DOHH2 (cell line): ENCODE data around the gene ARPC5L.
"Not testable (repeated sequence)": the region's sequence is repeated elsewhere in the genome, so short reads cannot be mapped to it uniquely, and the experiment has no call there.

Experiments
- H3F3A ChIP-seq: fragments of 200-600 bp; sonication (generic), shearing (Covaris generic); 2 replicates; pipeline ENCODE4 v1.6.0; 2016; ENCODE audit warnings: antibody characterized with exemption, mild to moderate bottlenecking; ENCODE audit not compliant: control insufficient read depth, insufficient read depth
- H3K27ac ChIP-seq: fragments of 200-600 bp; sonication (generic); 2 replicates; pipeline ENCODE4 v1.5.1; 2014; ENCODE audit warnings: low read depth, mild to moderate bottlenecking, low read length, moderate library complexity
- H3K27me3 ChIP-seq: fragments of 200-600 bp; sonication (generic); 2 replicates; pipeline ENCODE4 v1.6.1; 2014; ENCODE audit warnings: mild to moderate bottlenecking, low read length, mixed read lengths; ENCODE audit not compliant: control insufficient read depth
- H3K36me3 ChIP-seq: fragments of 200-600 bp; sonication (generic); 2 replicates; pipeline ENCODE4 v1.6.1; 2014; ENCODE audit warnings: mild to moderate bottlenecking, low read length, moderate library complexity, mixed read lengths; ENCODE audit not compliant: control insufficient read depth
- H3K4me1 ChIP-seq: fragments of 200-600 bp; sonication (generic); 2 replicates; pipeline ENCODE4 v1.6.1; 2014; ENCODE audit warnings: mild to moderate bottlenecking, low read length, mixed read lengths; ENCODE audit not compliant: control insufficient read depth
- H3K4me2 ChIP-seq: fragments of 200-600 bp; sonication (generic); 2 replicates; pipeline ENCODE4 v1.6.0; 2014; ENCODE audit warnings: mild to moderate bottlenecking, low read length, moderate library complexity
- H3K4me3 ChIP-seq: fragments of 200-600 bp; sonication (generic); 2 replicates; pipeline ENCODE4 v1.5.1; 2014; ENCODE audit warnings: mild to moderate bottlenecking, low read length, mixed read lengths
- H3K79me2 ChIP-seq: fragments of 200-600 bp; sonication (generic); 2 replicates; pipeline ENCODE4 v1.6.1; 2014; ENCODE audit warnings: mild to moderate bottlenecking, low read length, mixed read lengths; ENCODE audit not compliant: control insufficient read depth
- H3K9me2 ChIP-seq: fragments of 200-600 bp; sonication (generic); replicated peaks from 2 replicates; pipeline ENCODE4 v1.6.1; 2014; ENCODE audit warnings: mild to moderate bottlenecking, low read length, mixed read lengths; ENCODE audit not compliant: control insufficient read depth
- H3K9me3 ChIP-seq: fragments of 200-600 bp; sonication (generic); 2 replicates; pipeline ENCODE4 v1.6.1; 2014; ENCODE audit warnings: antibody characterized with exemption, low read length, mixed read lengths; ENCODE audit not compliant: control insufficient read depth, insufficient read depth
- H4K20me1 ChIP-seq: fragments of 200-600 bp; sonication (generic); 2 replicates; pipeline ENCODE4 v1.6.0; 2014; ENCODE audit warnings: low read depth, mild to moderate bottlenecking, antibody characterized with exemption, low read length, moderate library complexity; ENCODE audit not compliant: control insufficient read depth, insufficient read depth
- CTCF ChIP-seq: fragments of 200-600 bp; sonication (generic); IDR thresholded peaks from one replicate; pipeline ENCODE4 v1.5.1; 2014; ENCODE audit warnings: antibody characterized with exemption, mild to moderate bottlenecking, low read depth, low read length; ENCODE audit not compliant: poor library complexity, severe bottlenecking
- EZH2phosphoT487 ChIP-seq: fragments of 200-600 bp; sonication (generic); IDR thresholded peaks from 2 replicates; pipeline ENCODE4 v1.6.1; 2017; ENCODE audit warnings: borderline replicate concordance, mild to moderate bottlenecking, antibody characterized with exemption, low read length, moderate library complexity, mixed read lengths

Gene ARPC5L

DNA sequence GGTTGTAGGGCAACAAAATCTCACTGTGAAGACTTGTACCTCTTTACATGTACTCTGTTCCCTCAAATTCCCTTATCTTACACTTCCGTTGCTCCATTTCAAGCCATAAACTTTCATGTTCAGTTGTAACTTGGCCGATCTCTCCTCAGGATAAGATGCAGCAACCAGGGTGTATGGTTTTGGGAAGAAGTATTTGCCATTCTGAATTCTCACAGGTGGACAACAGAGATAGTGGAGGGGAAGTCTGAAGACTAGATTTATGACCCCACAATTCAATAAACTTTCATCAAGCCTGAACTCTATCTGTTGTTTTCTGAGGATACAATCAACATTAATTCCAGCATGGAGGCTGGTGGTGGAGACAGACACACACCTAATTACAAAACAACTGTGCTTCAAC lies 51.4 kb downstream of the ARPC5L start:
- Histone ChIP-seq H3K27me3 (no peaks in the 10 kb centered on the region), H3K79me2 (no peaks in the 10 kb centered on the region), H4K20me1 (no peaks in the 10 kb centered on the region), H3K9me2 (no peaks in the 10 kb centered on the region), H3K27ac (no peak overlapping the region), H3K4me2 (no peak overlapping the region), H3F3A (no peaks in the 10 kb centered on the region), H3K4me3 (no peak overlapping the region), H3K4me1 (no peaks in the 10 kb centered on the region), H3K36me3 (peaks cover 23% of the 10 kb centered on the region), H3K9me3 (no peaks in the 10 kb centered on the region)
- no peak for TF ChIP-seq CTCF
- TF ChIP-seq EZH2phosphoT487, result no peak

DNA sequence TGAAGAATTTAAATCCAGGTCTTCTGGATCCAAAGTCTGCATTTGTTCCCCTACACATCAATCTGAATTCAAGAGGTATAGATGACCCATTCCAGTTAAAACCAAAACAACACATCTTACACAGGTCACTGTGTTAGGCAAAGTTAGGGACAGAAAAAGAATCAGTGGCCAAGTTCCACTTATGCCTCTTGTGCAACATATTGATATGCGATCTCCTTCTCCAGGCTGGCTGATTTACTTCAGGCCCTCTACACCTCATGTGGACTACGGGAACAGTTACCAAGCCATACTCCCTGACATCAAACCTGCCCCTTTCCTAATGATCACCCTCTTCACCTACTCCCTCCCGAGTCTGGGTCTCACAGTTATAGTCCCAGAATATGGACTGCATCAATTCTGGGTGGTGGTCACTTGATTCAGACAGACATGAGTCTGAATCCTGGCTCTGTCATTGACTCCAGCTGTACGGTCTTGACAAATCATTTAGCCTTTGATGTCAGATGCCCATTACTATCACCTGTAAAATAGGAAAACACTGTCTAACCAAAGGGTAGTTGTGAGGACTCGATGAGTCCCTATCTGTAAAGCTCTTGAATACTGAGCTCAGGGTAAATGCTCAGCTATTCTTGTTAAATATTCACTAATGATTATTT lies 52.9 kb downstream of the ARPC5L start:
- Histone ChIP-seq H3K4me3 (no peak overlapping the region), H4K20me1 (no peaks in the 10 kb centered on the region), H3F3A (no peaks in the 10 kb centered on the region), H3K27ac (no peak overlapping the region), H3K79me2 (no peaks in the 10 kb centered on the region), H3K9me3 (no peaks in the 10 kb centered on the region), H3K36me3 (peaks cover 29% of the 10 kb centered on the region), H3K4me1 (no peaks in the 10 kb centered on the region), H3K27me3 (no peaks in the 10 kb centered on the region), H3K4me2 (no peak overlapping the region), H3K9me2 (no peaks in the 10 kb centered on the region)
- TF ChIP-seq EZH2phosphoT487, result no peak
- no peak for TF ChIP-seq CTCF

GRCh38 chr9:124920394-124920793 lies 58.5 kb downstream of the ARPC5L start:
- not testable (repeated sequence) for H4K20me1 ChIP-seq, H3F3A ChIP-seq, H3K79me2 ChIP-seq, H3K9me3 ChIP-seq, H3K27ac ChIP-seq, H3K4me2 ChIP-seq, H3K9me2 ChIP-seq, H3K4me3 ChIP-seq, H3K4me1 ChIP-seq, H3K27me3 ChIP-seq
- H3K36me3 ChIP-seq, result peaks cover 27% of the 10 kb centered on the region
